HepG2 (cell line): ENCODE data around the gene MRI1. TPM values are rescaled to one million over a fixed set of nuclear protein-coding genes. Genes with fewer than 3 reads are reported as not detected.
A peak's percentile ranks its signal among the peaks of the same experiment; 100 is the strongest.

Experiments used
- CEBPG ChIP-seq: IDR thresholded peaks from 2 replicates; pipeline ENCODE4 v1.6.1; 2016
- ERF ChIP-seq: IDR thresholded peaks from 2 replicates; pipeline ENCODE4 v1.6.1; 2018; ENCODE audit warnings: missing biosample characterization, missing genetic modification reagents
- GABPA ChIP-seq, 2 experiments: IDR thresholded peaks; 2 replicates each; pipeline ENCODE4 v1.6.1; 2011 to 2016; ENCODE audit warnings: low read depth in 2 of 2, low read length in 1 of 2, missing biosample characterization in 1 of 2, missing genetic modification characterization in 1 of 2
- HNRNPL ChIP-seq: fragments of 200-400 bp; formaldehyde crosslinking; IDR thresholded peaks from 2 replicates; pipeline ENCODE4 v1.6.1; 2017; ENCODE audit warnings: mild to moderate bottlenecking, low read depth, low read length
- HOXA3 ChIP-seq: sonication (generic); formaldehyde crosslinking; IDR thresholded peaks from 2 replicates; pipeline ENCODE4 v1.5.0; 2020; ENCODE audit warnings: missing genetic modification reagents
- KAT8 ChIP-seq: IDR thresholded peaks from 2 replicates; pipeline ENCODE4 v1.6.1; 2016; ENCODE audit warnings: missing genetic modification reagents, missing compliant biosample characterization
- KDM1A ChIP-seq: IDR thresholded peaks from 2 replicates; pipeline ENCODE4 v1.6.1; 2016; ENCODE audit warnings: missing compliant biosample characterization
- PAX8 ChIP-seq: sonication (generic); formaldehyde crosslinking; IDR thresholded peaks from 2 replicates; pipeline ENCODE4 v1.8.0; 2022; ENCODE audit warnings: mild to moderate bottlenecking, missing genetic modification reagents, borderline replicate concordance
- REST ChIP-seq, 2 experiments: IDR thresholded peaks; 2 replicates each; pipeline ENCODE4 v1.6.1; 2011 to 2012; ENCODE audit warnings: low read length in 2 of 2, borderline replicate concordance in 1 of 2, low read depth in 1 of 2, mild to moderate bottlenecking in 1 of 2, moderate library complexity in 1 of 2
- SP5 ChIP-seq: IDR thresholded peaks from 2 replicates; pipeline ENCODE4 v1.6.1; 2016; ENCODE audit warnings: low read depth, borderline replicate concordance
- STAT5B ChIP-seq: sonication (generic); formaldehyde crosslinking; IDR thresholded peaks from 2 replicates; pipeline ENCODE4 v1.4.0; 2020; ENCODE audit warnings: missing genetic modification reagents
- TFDP2 ChIP-seq: sonication (generic); formaldehyde crosslinking; IDR thresholded peaks from 2 replicates; pipeline ENCODE4 v1.4.0; 2020; ENCODE audit warnings: missing genetic modification reagents
- ZKSCAN8 ChIP-seq: IDR thresholded peaks from 2 replicates; pipeline ENCODE4 v1.6.1; 2016; ENCODE audit warnings: borderline replicate concordance, missing genetic modification reagents, missing compliant biosample characterization
- ZNF512B ChIP-seq: sonication (generic); formaldehyde crosslinking; IDR thresholded peaks from 2 replicates; pipeline ENCODE4 v1.5.1; 2020; ENCODE audit warnings: missing genetic modification reagents, mild to moderate bottlenecking, borderline replicate concordance
- ZNF766 ChIP-seq: sonication (generic); formaldehyde crosslinking; IDR thresholded peaks from 2 replicates; pipeline ENCODE4 v1.5.0; 2020; ENCODE audit warnings: missing genetic modification reagents, borderline replicate concordance
- ZSCAN22 ChIP-seq: sonication (generic); formaldehyde crosslinking; IDR thresholded peaks from 2 replicates; pipeline ENCODE4 v1.4.0; 2020; ENCODE audit warnings: mild to moderate bottlenecking, missing genetic modification reagents
- polyA plus RNA-seq, 8 experiments: library from polyadenylated mRNA; depleted of rRNA in 3 of 8; stranded (reverse) in 7 of 8; unstranded in 1 of 8; fragments of >200 nt; fragmentation: Illumina TruSeq in 4 of 8; extraction: Trizol in 4 of 8; gene quantifications; 2 replicates each; pipeline versions ENCODE4 v1.2.1 to v1.2.3, GENCODE V29; 2011 to 2016; ENCODE audit warnings: low read depth in 4 of 8, missing spikeins in 1 of 8, mixed read lengths in 1 of 8; ENCODE audit not compliant: insufficient read depth in 1 of 8
- total RNA-seq, 5 experiments: library from RNA; depleted of rRNA; stranded (reverse); fragments of >200 nt; fragmentation: Illumina TruSeq; extraction: Trizol; gene quantifications; 2 replicates each; pipeline ENCODE4 v1.2.3, GENCODE V29; 2016; ENCODE audit warnings: low read depth in 1 of 5
- TF ChIP-seq, protein P1 (sequence below): sonication (generic); formaldehyde crosslinking; IDR thresholded peaks from 2 replicates; pipeline ENCODE4 v1.5.1; 2020; ENCODE audit warnings: missing genetic modification reagents, mild to moderate bottlenecking, borderline replicate concordance

The MRI1 gene
- total and polyA plus RNA-seq, 2 of the 13 experiments (the other 11 are each of a cell fraction or from before 2014, with no cell fraction given), result 20.1 to 20.6 TPM

DNA sequence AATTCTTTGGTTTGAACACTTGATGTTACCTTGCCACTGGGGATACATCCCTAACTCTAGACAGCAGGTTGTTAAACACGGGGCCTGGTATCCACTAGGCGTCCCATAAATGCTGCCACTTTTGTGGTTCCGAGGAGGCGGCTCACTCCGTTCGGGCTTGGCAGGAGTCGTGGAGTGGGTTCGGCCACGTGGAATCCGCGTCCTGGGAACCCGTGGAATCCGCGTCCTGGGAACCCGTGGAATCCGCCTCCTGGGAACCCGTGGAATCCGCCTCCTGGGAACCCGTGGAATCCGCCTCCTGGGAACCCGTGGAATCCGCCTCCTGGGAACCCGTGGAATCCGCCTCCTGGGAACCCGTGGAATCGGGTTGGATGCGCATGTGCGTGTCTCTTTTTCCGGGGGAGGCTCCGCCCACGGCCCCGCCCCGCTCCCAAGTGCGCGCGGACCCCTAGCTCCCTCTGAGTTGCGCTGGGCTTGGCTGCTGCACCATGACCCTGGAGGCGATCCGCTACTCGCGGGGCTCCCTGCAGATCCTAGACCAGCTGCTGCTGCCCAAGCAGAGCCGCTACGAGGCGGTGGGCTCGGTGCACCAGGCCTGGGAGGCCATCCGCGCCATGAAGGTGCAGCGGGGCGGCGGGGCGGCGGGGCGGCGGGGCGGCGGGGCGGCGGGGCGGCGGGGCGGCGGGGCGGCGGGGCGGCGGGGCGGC is at the start of gene MRI1 (continued):
- TF ChIP-seq REST (IDR thresholded peaks at IDR 0.05; ENCODE audit: borderline replicate concordance in 1 of 2, low read depth in 1 of 2, low read length in 2 of 2) (no peak), HOXA3 (CRISPR knock-in tag) (peak; percentile 44; the same call in 1 of the 2 replicates), TFDP2 (CRISPR knock-in tag) (no peak), KDM1A (no peak), ZKSCAN8 (peak; percentile 98), ERF (0 out of 2 replicates have a peak, but pooled peaks have one; percentile 32), SP5 (CRISPR knock-in tag) (no peak), ZNF512B (CRISPR knock-in tag) (no peak), PAX8 (CRISPR knock-in tag) (0 out of 2 replicates have a peak, but pooled peaks have one; percentile 44), KAT8 (CRISPR knock-in tag) (no peak), CEBPG (CRISPR knock-in tag) (no peak), HNRNPL (0 out of 2 replicates have a peak, but pooled peaks have one; percentile 36), ZSCAN22 (no peak), GABPA (IDR thresholded peaks at IDR 0.05; ENCODE audit: low read depth, low read length) (no peak), GABPA (CRISPR knock-in tag; IDR thresholded peaks at IDR 0.05; ENCODE audit: low read depth) (peak; percentile 47; the same call in 1 of the 2 replicates), STAT5B (CRISPR knock-in tag) (no peak), ZNF766 (CRISPR knock-in tag) (0 out of 2 replicates have a peak, but pooled peaks have one; percentile 55)
- TF ChIP-seq, protein P1, sequence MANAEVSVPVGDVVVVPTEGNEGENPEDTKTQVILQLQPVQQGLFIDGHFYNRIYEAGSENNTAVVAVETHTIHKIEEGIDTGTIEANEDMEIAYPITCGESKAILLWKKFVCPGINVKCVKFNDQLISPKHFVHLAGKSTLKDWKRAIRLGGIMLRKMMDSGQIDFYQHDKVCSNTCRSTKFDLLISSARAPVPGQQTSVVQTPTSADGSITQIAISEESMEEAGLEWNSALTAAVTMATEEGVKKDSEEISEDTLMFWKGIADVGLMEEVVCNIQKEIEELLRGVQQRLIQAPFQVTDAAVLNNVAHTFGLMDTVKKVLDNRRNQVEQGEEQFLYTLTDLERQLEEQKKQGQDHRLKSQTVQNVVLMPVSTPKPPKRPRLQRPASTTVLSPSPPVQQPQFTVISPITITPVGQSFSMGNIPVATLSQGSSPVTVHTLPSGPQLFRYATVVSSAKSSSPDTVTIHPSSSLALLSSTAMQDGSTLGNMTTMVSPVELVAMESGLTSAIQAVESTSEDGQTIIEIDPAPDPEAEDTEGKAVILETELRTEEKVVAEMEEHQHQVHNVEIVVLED, result 0 out of 2 replicates have a peak, but pooled peaks have one; percentile 40
